WTC11 (cell line): ENCODE data around the gene SARS1. TPM values are rescaled to one million over a fixed set of nuclear protein-coding genes. Genes with fewer than 3 reads are reported as not detected.

Source experiments
- ATAC-seq: fragments of 200-7000 bp; cut with Tn5 transposase; 2 replicates; pipeline ENCODE4 v1.10.0; 2021; ENCODE audit warnings: mild to moderate bottlenecking, moderate library complexity
- CTCF ChIA-PET: fragments of 300-600 bp; sonication (Branson Sonifier 250); formaldehyde crosslinking; loops from one replicate; lab custom pipeline; 2021; ENCODE audit warnings: antibody characterized with exemption; lab: Charles Lee
- POLR2A ChIA-PET: fragments of 350-600 bp; sonication (Branson Sonifier 250); formaldehyde crosslinking; loops from one replicate; lab custom pipeline; 2021; ENCODE audit warnings: antibody characterized with exemption; lab: Charles Lee
- DNase-seq: peaks from one replicate; pipeline ENCODE4 v3.0.0; 2021; ENCODE audit warnings: low spot score
- H3K27ac Mint-ChIP-seq: 2 replicates; pipeline ENCODE4 v1.8.0; 2021; ENCODE audit warnings: mixed read lengths
- H3K27me3 Mint-ChIP-seq: 2 replicates; pipeline ENCODE4 v1.8.0; 2021; ENCODE audit warnings: low read depth, mild to moderate bottlenecking, moderate library complexity, mixed read lengths
- H3K36me3 Mint-ChIP-seq: 2 replicates; pipeline ENCODE4 v1.8.0; 2021; ENCODE audit warnings: mixed read lengths
- H3K4me1 Mint-ChIP-seq: 2 replicates; pipeline ENCODE4 v1.8.0; 2022; ENCODE audit warnings: mixed read lengths
- H3K4me3 Mint-ChIP-seq: 2 replicates; pipeline ENCODE4 v1.8.0; 2021; ENCODE audit warnings: mild to moderate bottlenecking, moderate library complexity, mixed read lengths
- H3K9me3 Mint-ChIP-seq: 2 replicates; pipeline ENCODE4 v1.8.0; 2021; ENCODE audit warnings: mixed read lengths
- AFF4 ChIP-seq: sonication (generic); formaldehyde crosslinking; IDR thresholded peaks from 2 replicates; pipeline ENCODE4 v1.8.1; 2023; ENCODE audit warnings: mild to moderate bottlenecking, missing genetic modification reagents, borderline replicate concordance
- ETV6 ChIP-seq: sonication (generic); formaldehyde crosslinking; IDR thresholded peaks from 2 replicates; pipeline ENCODE4 v1.8.1; 2022; ENCODE audit warnings: mild to moderate bottlenecking, missing genetic modification reagents
- HMGA2 ChIP-seq: fragments of 250-450 bp; sonication (Bioruptor Pico); IDR thresholded peaks from 2 replicates; pipeline ENCODE4 v1.4.0; 2021; ENCODE audit warnings: mild to moderate bottlenecking, moderate library complexity
- JUN ChIP-seq: sonication (generic); formaldehyde crosslinking; IDR thresholded peaks from 2 replicates; pipeline ENCODE4 v1.8.0; 2023; ENCODE audit warnings: mild to moderate bottlenecking, missing genetic modification reagents
- MXD4 ChIP-seq: fragments of 250-450 bp; sonication (Bioruptor Pico); IDR thresholded peaks from 2 replicates; pipeline ENCODE4 v1.8.0; 2021; ENCODE audit warnings: mild to moderate bottlenecking, moderate library complexity, borderline replicate concordance
- NFATC4 ChIP-seq: fragments of 250-450 bp; sonication (Bioruptor Pico); IDR thresholded peaks from 2 replicates; pipeline ENCODE4 v1.9.0; 2021; ENCODE audit warnings: mild to moderate bottlenecking
- NFYB ChIP-seq: sonication (generic); formaldehyde crosslinking; conservative IDR thresholded peaks from 2 replicates; pipeline ENCODE4 v1.8.0; 2022; ENCODE audit warnings: low read depth, missing genetic modification reagents
- NR1H2 ChIP-seq: sonication (generic); formaldehyde crosslinking; IDR thresholded peaks from 2 replicates; pipeline ENCODE4 v1.9.0; 2021; ENCODE audit warnings: mild to moderate bottlenecking, moderate library complexity, missing genetic modification reagents
- RORB ChIP-seq: fragments of 250-450 bp; sonication (Bioruptor Pico); IDR thresholded peaks from 2 replicates; pipeline ENCODE4 v1.9.0; 2021; ENCODE audit warnings: mild to moderate bottlenecking
- TCF7 ChIP-seq: sonication (generic); formaldehyde crosslinking; IDR thresholded peaks from 2 replicates; pipeline ENCODE4 v1.8.0; 2022; ENCODE audit warnings: mild to moderate bottlenecking, low read depth, missing genetic modification reagents, moderate library complexity
- ZNF138 ChIP-seq: sonication (generic); formaldehyde crosslinking; conservative IDR thresholded peaks from 2 replicates; pipeline ENCODE4 v1.8.1; 2022; ENCODE audit warnings: mild to moderate bottlenecking, moderate library complexity, missing genetic modification reagents
- ZNF219 ChIP-seq: sonication (generic); formaldehyde crosslinking; IDR thresholded peaks from 2 replicates; pipeline ENCODE4 v1.8.0; 2023; ENCODE audit warnings: missing genetic modification reagents, mild to moderate bottlenecking, borderline replicate concordance
- ZNF263 ChIP-seq: sonication (generic); formaldehyde crosslinking; IDR thresholded peaks from 2 replicates; pipeline ENCODE4 v1.8.1; 2022; ENCODE audit warnings: low read depth, mild to moderate bottlenecking, moderate library complexity, missing genetic modification reagents
- ZNF423 ChIP-seq: fragments of 250-450 bp; sonication (Bioruptor Pico); IDR thresholded peaks from 2 replicates; pipeline ENCODE4 v2.1.2; 2022; ENCODE audit warnings: mild to moderate bottlenecking, moderate library complexity
- total RNA-seq: library from RNA; stranded (reverse); gene quantifications from 3 replicates; pipeline ENCODE4 v1.2.3, GENCODE V29; 2021
- TF ChIP-seq, protein P1 (sequence below): fragments of 250-450 bp; sonication (Bioruptor Pico); IDR thresholded peaks from 2 replicates; pipeline ENCODE4 v2.1.2; 2022; ENCODE audit warnings: mild to moderate bottlenecking, moderate library complexity
- TF ChIP-seq, protein P2 (sequence below): sonication (generic); formaldehyde crosslinking; IDR thresholded peaks from 2 replicates; pipeline ENCODE4 v1.8.0; 2022; ENCODE audit warnings: mild to moderate bottlenecking, missing genetic modification reagents
- TF ChIP-seq, protein P3 (sequence below): fragments of 250-450 bp; sonication (Bioruptor Pico); IDR thresholded peaks from 2 replicates; pipeline ENCODE4 v1.9.0; 2021; ENCODE audit warnings: mild to moderate bottlenecking, borderline replicate concordance

Gene SARS1
- total RNA-seq, 1 experiment from 2014 or later: 149 TPM

DNA sequence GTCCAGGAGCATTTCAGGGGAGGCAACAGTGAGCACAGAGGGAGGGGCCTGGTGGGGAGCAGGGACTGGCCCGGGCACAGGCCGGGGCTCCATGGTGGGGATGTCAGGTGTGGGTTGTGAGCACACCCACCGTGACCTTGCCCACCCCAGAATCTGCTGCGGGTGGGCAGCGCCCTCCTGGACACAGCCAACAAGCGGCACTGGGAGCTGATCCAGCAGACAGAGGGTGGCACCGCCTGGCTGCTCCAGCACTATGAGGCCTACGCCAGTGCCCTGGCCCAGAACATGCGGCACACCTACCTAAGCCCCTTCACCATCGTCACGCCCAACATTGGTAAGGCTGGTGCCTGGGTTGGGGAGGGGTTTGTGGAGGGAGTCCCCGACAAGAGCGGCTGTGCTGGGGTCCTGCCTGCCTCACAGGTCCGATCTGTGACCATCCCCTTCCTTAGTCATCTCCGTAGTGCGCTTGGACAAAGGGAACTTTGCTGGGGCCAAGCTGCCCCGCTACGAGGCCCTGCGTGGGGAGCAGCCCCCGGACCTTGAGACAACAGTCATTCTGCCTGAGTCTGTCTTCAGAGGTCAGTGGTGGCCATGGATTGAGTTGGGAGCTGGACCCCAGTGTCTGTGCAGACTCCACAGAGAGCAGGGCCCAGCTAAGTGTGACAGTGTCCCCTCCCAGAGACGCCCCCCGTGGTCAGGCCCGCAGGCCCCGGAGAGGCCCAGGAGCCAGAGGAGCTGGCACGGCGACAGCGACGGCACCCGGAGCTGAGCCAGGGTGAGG lies 54.9 kb downstream of the SARS1 start:
- Mint-ChIP-seq H3K9me3 (no peaks in the 10 kb centered on the region), H3K4me3 (no peak overlapping the region), H3K36me3 (peaks cover 9% of the 10 kb centered on the region), H3K27ac (no peak overlapping the region), H3K27me3 (no peaks in the 10 kb centered on the region), H3K4me1 (peaks cover 3% of the 10 kb centered on the region; the same call in 1 of the 2 replicates)
- CTCF ChIA-PET: interaction anchor here (1.0 to 1.2 kb wide), 3 partner anchors 9 to 77 kb away, joined by 3 read pairs; no protein-coding TSS in a partner anchor
- DNase-seq (no peak), ATAC-seq (no peak)
- no peak for TF ChIP-seq HMGA2 (CRISPR knock-in tag)
- no peak for TF ChIP-seq NFYB (CRISPR knock-in tag)
- TF ChIP-seq, protein P1, sequence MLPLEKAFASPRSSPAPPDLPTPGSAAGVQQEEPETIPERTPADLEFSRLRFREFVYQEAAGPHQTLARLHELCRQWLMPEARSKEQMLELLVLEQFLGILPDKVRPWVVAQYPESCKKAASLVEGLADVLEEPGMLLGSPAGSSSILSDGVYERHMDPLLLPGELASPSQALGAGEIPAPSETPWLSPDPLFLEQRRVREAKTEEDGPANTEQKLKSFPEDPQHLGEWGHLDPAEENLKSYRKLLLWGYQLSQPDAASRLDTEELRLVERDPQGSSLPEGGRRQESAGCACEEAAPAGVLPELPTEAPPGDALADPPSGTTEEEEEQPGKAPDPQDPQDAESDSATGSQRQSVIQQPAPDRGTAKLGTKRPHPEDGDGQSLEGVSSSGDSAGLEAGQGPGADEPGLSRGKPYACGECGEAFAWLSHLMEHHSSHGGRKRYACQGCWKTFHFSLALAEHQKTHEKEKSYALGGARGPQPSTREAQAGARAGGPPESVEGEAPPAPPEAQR (CRISPR knock-in tag): no peak
- POLR2A ChIA-PET: interaction anchor here (0.8 kb wide), 1 partner anchor 15 kb away, joined by 3 read pairs; no protein-coding TSS in a partner anchor

- ChIA-PET CTCF (interaction anchor here (1.0 to 1.2 kb wide), 3 partner anchors 8 to 78 kb away, joined by 3 read pairs; no protein-coding TSS in a partner anchor), POLR2A (interaction anchor here (0.8 kb wide), 1 partner anchor 16 kb away, joined by 3 read pairs; no protein-coding TSS in a partner anchor)
- Mint-ChIP-seq H3K9me3 (no peaks in the 10 kb centered on the region), H3K4me1 (peaks cover 7% of the 10 kb centered on the region), H3K27me3 (no peaks in the 10 kb centered on the region), H3K36me3 (peaks cover 9% of the 10 kb centered on the region), H3K27ac (no peak overlapping the region), H3K4me3 (no peak overlapping the region)
- ATAC-seq: no peak
- TF ChIP-seq, protein P2, sequence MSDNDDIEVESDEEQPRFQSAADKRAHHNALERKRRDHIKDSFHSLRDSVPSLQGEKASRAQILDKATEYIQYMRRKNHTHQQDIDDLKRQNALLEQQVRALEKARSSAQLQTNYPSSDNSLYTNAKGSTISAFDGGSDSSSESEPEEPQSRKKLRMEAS (CRISPR knock-in tag): no peak
- TF ChIP-seq, protein P3, sequence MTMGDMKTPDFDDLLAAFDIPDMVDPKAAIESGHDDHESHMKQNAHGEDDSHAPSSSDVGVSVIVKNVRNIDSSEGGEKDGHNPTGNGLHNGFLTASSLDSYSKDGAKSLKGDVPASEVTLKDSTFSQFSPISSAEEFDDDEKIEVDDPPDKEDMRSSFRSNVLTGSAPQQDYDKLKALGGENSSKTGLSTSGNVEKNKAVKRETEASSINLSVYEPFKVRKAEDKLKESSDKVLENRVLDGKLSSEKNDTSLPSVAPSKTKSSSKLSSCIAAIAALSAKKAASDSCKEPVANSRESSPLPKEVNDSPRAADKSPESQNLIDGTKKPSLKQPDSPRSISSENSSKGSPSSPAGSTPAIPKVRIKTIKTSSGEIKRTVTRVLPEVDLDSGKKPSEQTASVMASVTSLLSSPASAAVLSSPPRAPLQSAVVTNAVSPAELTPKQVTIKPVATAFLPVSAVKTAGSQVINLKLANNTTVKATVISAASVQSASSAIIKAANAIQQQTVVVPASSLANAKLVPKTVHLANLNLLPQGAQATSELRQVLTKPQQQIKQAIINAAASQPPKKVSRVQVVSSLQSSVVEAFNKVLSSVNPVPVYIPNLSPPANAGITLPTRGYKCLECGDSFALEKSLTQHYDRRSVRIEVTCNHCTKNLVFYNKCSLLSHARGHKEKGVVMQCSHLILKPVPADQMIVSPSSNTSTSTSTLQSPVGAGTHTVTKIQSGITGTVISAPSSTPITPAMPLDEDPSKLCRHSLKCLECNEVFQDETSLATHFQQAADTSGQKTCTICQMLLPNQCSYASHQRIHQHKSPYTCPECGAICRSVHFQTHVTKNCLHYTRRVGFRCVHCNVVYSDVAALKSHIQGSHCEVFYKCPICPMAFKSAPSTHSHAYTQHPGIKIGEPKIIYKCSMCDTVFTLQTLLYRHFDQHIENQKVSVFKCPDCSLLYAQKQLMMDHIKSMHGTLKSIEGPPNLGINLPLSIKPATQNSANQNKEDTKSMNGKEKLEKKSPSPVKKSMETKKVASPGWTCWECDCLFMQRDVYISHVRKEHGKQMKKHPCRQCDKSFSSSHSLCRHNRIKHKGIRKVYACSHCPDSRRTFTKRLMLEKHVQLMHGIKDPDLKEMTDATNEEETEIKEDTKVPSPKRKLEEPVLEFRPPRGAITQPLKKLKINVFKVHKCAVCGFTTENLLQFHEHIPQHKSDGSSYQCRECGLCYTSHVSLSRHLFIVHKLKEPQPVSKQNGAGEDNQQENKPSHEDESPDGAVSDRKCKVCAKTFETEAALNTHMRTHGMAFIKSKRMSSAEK (CRISPR knock-in tag): no peak
- no peak for TF ChIP-seq NFATC4
- TF ChIP-seq RORB: no peak
- TF ChIP-seq JUN (CRISPR knock-in tag): no peak
- no peak for TF ChIP-seq ZNF138 (CRISPR knock-in tag)
- no peak for TF ChIP-seq NR1H2 (CRISPR knock-in tag)
- no peak for TF ChIP-seq ZNF423 (CRISPR knock-in tag)
- no peak for TF ChIP-seq HMGA2 (CRISPR knock-in tag)
- no peak for TF ChIP-seq ETV6
- no peak for TF ChIP-seq MXD4 (CRISPR knock-in tag)
- no peak for TF ChIP-seq ZNF263 (CRISPR knock-in tag)
- TF ChIP-seq ZNF219 (CRISPR knock-in tag): no peak
- no peak for TF ChIP-seq AFF4 (CRISPR knock-in tag)
- TF ChIP-seq TCF7 (CRISPR knock-in tag): no peak
- DNase-seq: no peak
Observed at GRCh38 chr1:109269212-109269980, 55.7 kb downstream of the SARS1 start.
